ENCODE data around the gene NAA20. TPM values are rescaled to one million over a fixed set of nuclear protein-coding genes. Genes with fewer than 3 reads are reported as not detected.

Gene NAA20
- total RNA-seq, 1 donor from 2014 or later, result 76.0 TPM

- DNase-seq (ENCODE audit: low spot score), result no peak
- Mint-ChIP-seq H3K4me1 (ENCODE audit: low read depth) (no peaks in the 10 kb centered on the region), H3K27ac (no peak overlapping the region), H3K9me3 (no peaks in the 10 kb centered on the region), H3K4me3 (ENCODE audit: low read depth) (no peak overlapping the region), H3K27me3 (ENCODE audit: low read depth) (no peaks in the 10 kb centered on the region), H3K36me3 (ENCODE audit: low read depth) (no peaks in the 10 kb centered on the region)
- intact Hi-C loops (cut with micrococcal nuclease), result no loop called here
Observed at GRCh38 chr20:19975901-19976300, 41.3 kb upstream of the NAA20 start.

DNA sequence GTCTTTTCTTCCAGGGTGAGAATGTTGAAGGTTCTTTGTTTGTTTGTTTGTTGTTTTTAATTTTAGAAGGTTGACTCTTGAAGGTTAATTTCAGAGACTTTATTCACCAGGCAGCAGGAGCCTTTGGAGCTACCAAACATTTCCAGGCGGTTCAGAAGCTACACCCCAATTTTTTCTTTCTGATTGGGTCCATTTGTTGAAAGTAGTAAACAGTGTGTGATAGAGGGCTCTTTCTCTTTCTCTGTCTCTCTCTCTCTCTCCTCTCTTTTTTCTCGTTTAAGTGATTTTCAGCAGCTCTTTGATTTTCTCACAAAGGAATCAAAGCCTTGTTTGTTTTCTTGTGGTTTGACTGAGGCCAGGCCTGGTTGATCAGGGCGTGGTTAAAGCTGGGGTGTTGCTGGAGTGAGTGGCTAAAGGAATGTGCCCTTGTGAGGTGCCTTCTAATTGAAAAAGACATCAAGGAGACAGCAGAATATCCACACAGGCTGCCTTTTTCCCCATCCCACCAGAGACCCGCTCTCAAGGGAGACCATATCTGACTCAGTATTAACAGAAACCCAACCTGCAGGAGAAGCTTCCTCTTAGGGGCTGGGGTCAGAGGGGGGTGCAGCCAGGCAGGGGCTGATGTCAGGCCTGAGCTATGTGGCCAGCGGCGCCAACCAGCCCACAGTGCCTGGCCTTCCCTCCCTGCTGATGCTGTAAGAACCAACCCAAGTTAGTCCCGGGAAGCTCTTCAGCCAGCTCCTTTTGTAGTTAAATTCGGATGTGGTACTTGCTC lies 40.4 kb upstream of the NAA20 start:
- Mint-ChIP-seq H3K36me3 (ENCODE audit: low read depth) (no peaks in the 10 kb centered on the region), H3K4me1 (ENCODE audit: low read depth) (no peaks in the 10 kb centered on the region), H3K27me3 (ENCODE audit: low read depth) (no peaks in the 10 kb centered on the region), H3K4me3 (ENCODE audit: low read depth) (no peak overlapping the region), H3K9me3 (no peaks in the 10 kb centered on the region), H3K27ac (no peak overlapping the region)
- no peak for DNase-seq (ENCODE audit: low spot score)
- intact Hi-C loops (cut with micrococcal nuclease), result no loop called here

DNA sequence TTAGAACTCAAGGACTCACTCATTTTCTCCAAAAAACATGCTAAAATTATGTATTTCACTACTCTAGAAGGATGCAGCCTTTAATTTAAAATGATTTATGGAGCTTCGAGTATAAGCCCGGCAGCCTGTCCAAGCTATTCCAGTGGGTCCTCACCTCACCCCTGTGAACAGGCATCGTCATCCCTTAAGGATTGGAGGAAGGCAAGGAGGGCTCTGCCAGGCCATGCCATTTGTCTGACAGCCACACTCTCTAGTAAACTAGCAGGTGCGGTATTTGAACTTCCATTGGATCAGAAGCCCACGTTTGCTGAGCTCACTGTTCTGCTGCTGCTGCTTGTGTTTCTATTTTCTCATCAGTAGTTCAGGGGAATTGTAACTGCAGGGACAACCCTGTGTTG lies 39.8 kb upstream of the NAA20 start:
- intact Hi-C loops (cut with micrococcal nuclease), result no loop called here
- H3K4me3 Mint-ChIP-seq (ENCODE audit: low read depth), result no peak overlapping the region
- no peaks in the 10 kb centered on the region for H3K27me3 Mint-ChIP-seq (ENCODE audit: low read depth)
- H3K36me3 Mint-ChIP-seq (ENCODE audit: low read depth), result no peaks in the 10 kb centered on the region
- no peak for DNase-seq (ENCODE audit: low spot score)
- no peak overlapping the region for H3K27ac Mint-ChIP-seq
- H3K9me3 Mint-ChIP-seq, result no peaks in the 10 kb centered on the region
- no peaks in the 10 kb centered on the region for H3K4me1 Mint-ChIP-seq (ENCODE audit: low read depth)

GRCh38 chr20:19978511-19979210 lies 38.5 kb upstream of the NAA20 start:
- Mint-ChIP-seq H3K27me3 (ENCODE audit: low read depth) (no peaks in the 10 kb centered on the region), H3K4me1 (ENCODE audit: low read depth) (no peaks in the 10 kb centered on the region), H3K9me3 (no peaks in the 10 kb centered on the region), H3K27ac (no peak overlapping the region), H3K4me3 (ENCODE audit: low read depth) (no peak overlapping the region), H3K36me3 (ENCODE audit: low read depth) (no peaks in the 10 kb centered on the region)
- no peak for DNase-seq (ENCODE audit: low spot score)
- intact Hi-C loops (cut with micrococcal nuclease), result no loop called here

- no peak overlapping the region for H3K27ac Mint-ChIP-seq
- no peaks in the 10 kb centered on the region for H3K9me3 Mint-ChIP-seq
- no peak for DNase-seq (ENCODE audit: low spot score)
- no peaks in the 10 kb centered on the region for H3K36me3 Mint-ChIP-seq (ENCODE audit: low read depth)
- intact Hi-C loops (cut with micrococcal nuclease), result no loop called here
- H3K4me1 Mint-ChIP-seq (ENCODE audit: low read depth), result no peaks in the 10 kb centered on the region
- no peaks in the 10 kb centered on the region for H3K27me3 Mint-ChIP-seq (ENCODE audit: low read depth)
- H3K4me3 Mint-ChIP-seq (ENCODE audit: low read depth), result no peak overlapping the region
Observed at GRCh38 chr20:19981031-19981451, 36.1 kb upstream of the NAA20 start.

DNA sequence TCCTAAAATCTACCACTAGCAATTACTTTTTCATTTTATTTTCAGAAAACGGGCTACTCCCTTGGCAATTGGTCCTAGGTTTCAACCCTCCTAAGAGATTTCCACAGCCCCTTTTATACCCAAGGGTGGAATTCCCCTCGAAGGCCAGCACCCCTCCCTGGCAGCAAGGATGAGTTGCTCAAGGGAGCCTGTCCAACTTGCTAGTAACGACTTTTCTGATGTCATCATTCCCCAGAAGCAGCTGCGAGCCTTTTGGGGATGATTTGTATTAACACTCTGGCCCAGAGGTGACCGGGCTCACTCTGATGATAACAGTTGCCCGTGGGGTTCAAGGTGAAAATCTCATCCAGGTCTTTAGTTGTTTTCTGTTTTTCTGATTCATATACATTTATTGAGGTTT lies 30.7 kb upstream of the NAA20 start:
- H3K27ac Mint-ChIP-seq, result no peak overlapping the region
- no peak for DNase-seq (ENCODE audit: low spot score)
- peaks cover 7% of the 10 kb centered on the region for H3K27me3 Mint-ChIP-seq (ENCODE audit: low read depth)
- no peak overlapping the region for H3K4me3 Mint-ChIP-seq (ENCODE audit: low read depth)
- intact Hi-C loops (cut with micrococcal nuclease), result no loop called here
- no peaks in the 10 kb centered on the region for H3K36me3 Mint-ChIP-seq (ENCODE audit: low read depth)
- no peaks in the 10 kb centered on the region for H3K9me3 Mint-ChIP-seq
- no peaks in the 10 kb centered on the region for H3K4me1 Mint-ChIP-seq (ENCODE audit: low read depth)

DNA sequence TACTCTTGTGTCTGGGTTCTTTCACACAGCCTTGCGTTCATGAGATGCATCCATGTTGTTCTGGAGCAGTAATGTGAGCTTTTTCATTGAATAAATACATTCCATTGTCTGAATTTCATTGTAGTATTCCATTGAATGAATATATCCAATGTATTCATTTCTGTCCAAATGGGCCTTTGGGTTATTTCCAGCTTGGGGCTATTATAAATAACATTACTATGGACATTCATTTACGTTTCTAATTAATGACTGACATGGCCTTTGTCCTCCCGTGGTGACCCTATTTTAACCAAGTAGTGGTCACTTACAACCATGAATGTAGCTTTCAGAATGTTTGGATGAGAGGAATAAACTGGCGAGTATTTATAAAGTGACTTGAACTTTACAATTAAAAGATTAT lies 30.1 kb upstream of the NAA20 start:
- DNase-seq (ENCODE audit: low spot score), result no peak
- H3K4me3 Mint-ChIP-seq (ENCODE audit: low read depth), result no peak overlapping the region
- intact Hi-C loops (cut with micrococcal nuclease), result no loop called here
- H3K27me3 Mint-ChIP-seq (ENCODE audit: low read depth), result peaks cover 7% of the 10 kb centered on the region
- H3K27ac Mint-ChIP-seq, result no peak overlapping the region
- no peaks in the 10 kb centered on the region for H3K4me1 Mint-ChIP-seq (ENCODE audit: low read depth)
- no peaks in the 10 kb centered on the region for H3K36me3 Mint-ChIP-seq (ENCODE audit: low read depth)
- no peaks in the 10 kb centered on the region for H3K9me3 Mint-ChIP-seq

DNA sequence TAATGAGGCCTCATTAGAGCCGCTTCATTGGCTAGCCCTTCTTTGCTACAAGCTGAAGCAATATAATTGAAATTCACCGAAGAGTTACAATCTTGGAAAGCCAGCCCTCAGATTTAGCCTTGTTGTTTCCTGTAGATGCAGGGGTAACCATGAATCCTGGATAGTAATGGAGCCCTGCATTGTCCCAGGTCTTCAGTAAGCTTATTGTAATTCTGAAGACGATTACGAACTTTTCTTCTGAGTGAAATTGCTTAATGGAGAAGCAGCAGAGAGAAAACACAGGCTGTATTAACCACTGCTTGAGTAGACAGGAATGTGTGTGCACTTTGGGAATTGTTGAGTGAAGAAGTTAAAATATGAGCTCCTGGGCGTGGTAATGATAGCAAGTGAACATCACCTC lies 26.3 kb upstream of the NAA20 start:
- DNase-seq (ENCODE audit: low spot score), result no peak
- Mint-ChIP-seq H3K36me3 (ENCODE audit: low read depth) (no peaks in the 10 kb centered on the region), H3K4me1 (ENCODE audit: low read depth) (no peaks in the 10 kb centered on the region), H3K4me3 (ENCODE audit: low read depth) (no peak overlapping the region), H3K27ac (no peak overlapping the region), H3K27me3 (ENCODE audit: low read depth) (peaks cover 11% of the 10 kb centered on the region), H3K9me3 (no peaks in the 10 kb centered on the region)
- intact Hi-C loops (cut with micrococcal nuclease), result loop anchor here (10.0 kb wide), 1 partner anchor 296 kb away; no protein-coding TSS in a partner anchor

- Mint-ChIP-seq H3K4me1 (ENCODE audit: low read depth) (no peaks in the 10 kb centered on the region), H3K27ac (no peak overlapping the region), H3K4me3 (ENCODE audit: low read depth) (no peak overlapping the region), H3K27me3 (ENCODE audit: low read depth) (peaks cover 11% of the 10 kb centered on the region), H3K9me3 (no peaks in the 10 kb centered on the region), H3K36me3 (ENCODE audit: low read depth) (no peaks in the 10 kb centered on the region)
- no peak for DNase-seq (ENCODE audit: low spot score)
- intact Hi-C loops (cut with micrococcal nuclease), result loop anchor here (10.0 kb wide), 1 partner anchor 297 kb away; no protein-coding TSS in a partner anchor
Observed at GRCh38 chr20:19991308-19991707, 25.9 kb upstream of the NAA20 start.

DNA sequence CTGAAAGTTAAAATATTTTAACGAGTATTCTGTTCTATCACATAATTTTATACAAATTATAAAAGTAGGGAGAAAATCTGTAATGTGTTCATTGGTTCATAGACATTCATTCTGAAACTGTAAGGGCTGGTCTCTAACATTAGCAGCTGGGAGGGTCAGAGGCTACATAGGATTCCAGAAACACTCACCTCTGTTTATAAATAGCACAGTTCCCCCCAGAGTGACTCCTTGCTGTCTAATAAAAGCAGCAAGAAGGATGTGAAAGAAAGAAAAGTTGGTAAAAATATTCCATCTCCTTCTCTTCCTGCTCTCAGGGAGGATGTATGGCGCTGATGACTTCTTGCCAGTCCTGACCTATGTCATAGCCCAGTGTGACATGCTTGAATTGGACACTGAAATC lies 25.3 kb upstream of the NAA20 start:
- intact Hi-C loops (cut with micrococcal nuclease), result loop anchor here (10.0 kb wide), 1 partner anchor 297 kb away; no protein-coding TSS in a partner anchor
- H3K27me3 Mint-ChIP-seq (ENCODE audit: low read depth), result peaks cover 7% of the 10 kb centered on the region

GRCh38 chr20:19992996-19993908 lies 23.9 kb upstream of the NAA20 start:
- no peaks in the 10 kb centered on the region for H3K4me1 Mint-ChIP-seq (ENCODE audit: low read depth)
- H3K36me3 Mint-ChIP-seq (ENCODE audit: low read depth), result no peaks in the 10 kb centered on the region
- H3K27me3 Mint-ChIP-seq (ENCODE audit: low read depth), result peaks cover 7% of the 10 kb centered on the region
- intact Hi-C loops (cut with micrococcal nuclease), result loop anchor here (10.0 kb wide), 1 partner anchor 298 kb away; no protein-coding TSS in a partner anchor
- no peaks in the 10 kb centered on the region for H3K9me3 Mint-ChIP-seq
- DNase-seq (ENCODE audit: low spot score), result no peak
- no peak overlapping the region for H3K4me3 Mint-ChIP-seq (ENCODE audit: low read depth)
- H3K27ac Mint-ChIP-seq, result no peak overlapping the region

More for the DNA sequence above, 25.3 kb upstream of the NAA20 start:
- Mint-ChIP-seq H3K4me3 (ENCODE audit: low read depth) (no peak overlapping the region), H3K9me3 (no peaks in the 10 kb centered on the region), H3K36me3 (ENCODE audit: low read depth) (no peaks in the 10 kb centered on the region), H3K27ac (no peak overlapping the region), H3K4me1 (ENCODE audit: low read depth) (no peaks in the 10 kb centered on the region)
- no peak for DNase-seq (ENCODE audit: low spot score)

DNA sequence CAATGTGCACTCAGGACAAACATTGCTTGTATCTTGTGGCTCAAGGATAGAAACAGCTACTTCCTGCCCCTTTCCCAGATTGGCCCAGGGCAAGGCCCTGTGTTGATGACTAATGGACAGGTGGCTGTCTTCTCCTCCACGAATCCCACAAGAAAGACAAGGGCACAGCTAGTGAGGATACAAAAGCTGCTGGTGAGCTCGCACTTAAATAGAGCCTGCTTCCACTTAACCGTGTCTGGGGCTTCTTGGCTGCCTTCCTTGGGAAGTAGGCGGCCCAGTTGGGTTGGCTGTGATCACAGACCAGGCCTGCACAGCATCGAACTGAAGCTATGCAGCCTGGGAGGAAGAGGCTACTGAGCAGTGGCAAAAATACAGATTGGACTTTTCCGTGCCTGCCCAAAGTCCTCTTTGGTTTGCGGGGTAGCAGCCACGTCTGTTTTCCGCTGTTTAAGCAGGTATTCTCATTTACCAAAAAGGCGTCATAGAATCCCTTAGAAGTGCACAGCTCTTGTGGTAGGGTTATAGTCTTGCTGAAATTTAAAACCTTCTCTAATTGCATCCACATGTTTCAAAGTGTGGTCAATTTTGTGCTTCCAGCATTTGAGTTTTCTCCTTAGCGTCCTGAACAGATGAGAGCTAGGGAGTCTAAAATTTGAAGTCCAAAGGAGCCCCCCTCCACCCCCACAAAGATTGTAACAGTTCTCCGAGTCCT lies 23.0 kb upstream of the NAA20 start:
- Mint-ChIP-seq H3K4me1 (ENCODE audit: low read depth) (no peaks in the 10 kb centered on the region), H3K36me3 (ENCODE audit: low read depth) (no peaks in the 10 kb centered on the region), H3K27ac (no peak overlapping the region), H3K4me3 (ENCODE audit: low read depth) (no peak overlapping the region), H3K27me3 (ENCODE audit: low read depth) (peaks cover 4% of the 10 kb centered on the region), H3K9me3 (no peaks in the 10 kb centered on the region)
- DNase-seq (ENCODE audit: low spot score), result no peak
- intact Hi-C loops (cut with micrococcal nuclease), result loop anchor here (10.0 kb wide), 1 partner anchor 299 kb away; no protein-coding TSS in a partner anchor
